ENCODE measurements around the gene PHETA1.

- TF ChIP-seq POLR2A (IDR thresholded peaks at IDR 0.05) (no peak), CTCF (IDR thresholded peaks at IDR 0.05 in 4 of 5, conservative IDR thresholded peaks at IDR 0.05 in 1 of 5) (no peak)
Measured at GRCh38 chr12:111344254-111344875, 24.5 kb downstream of the PHETA1 start.

Measured in gastrocnemius medialis (tissue), 4 donors.